GM19397 (cell line): Measurements from ENCODE around the gene HIRA.
A peak's percentile ranks its signal among the peaks of the same experiment; 100 is the strongest.
"Not testable (repeated sequence)": the region's sequence is repeated elsewhere in the genome, so short reads cannot be mapped to it uniquely, and the experiment has no call there.

Source experiments
- ATAC-seq: cut with Tn5 transposase; IDR thresholded peaks from one replicate; pipeline ENCODE4 v1.9.1; 2021; ENCODE audit warnings: mild to moderate bottlenecking, moderate library complexity; ENCODE audit not compliant: unreplicated experiment

The HIRA gene

DNA sequence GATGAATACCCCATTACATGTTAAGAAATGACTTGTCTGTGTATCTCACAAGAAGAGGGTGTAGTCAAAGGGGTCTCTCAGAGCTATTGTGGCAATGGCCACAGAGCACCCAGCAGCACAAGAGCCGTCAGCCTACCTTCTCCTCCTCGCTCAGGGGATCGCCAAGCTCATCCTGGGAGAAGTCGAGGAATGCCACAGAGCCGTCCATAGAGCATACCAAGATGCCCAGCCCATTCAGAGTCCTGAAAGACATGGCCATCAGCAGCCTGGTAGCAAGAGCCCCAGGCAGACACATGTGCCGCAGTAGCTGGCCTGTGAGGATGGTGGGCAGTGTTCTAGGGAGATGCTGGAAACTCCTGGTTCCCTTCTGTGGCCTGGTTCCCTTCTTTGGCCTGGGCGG is 44.0 kb downstream of the HIRA start:
- ATAC-seq: no peak

DNA sequence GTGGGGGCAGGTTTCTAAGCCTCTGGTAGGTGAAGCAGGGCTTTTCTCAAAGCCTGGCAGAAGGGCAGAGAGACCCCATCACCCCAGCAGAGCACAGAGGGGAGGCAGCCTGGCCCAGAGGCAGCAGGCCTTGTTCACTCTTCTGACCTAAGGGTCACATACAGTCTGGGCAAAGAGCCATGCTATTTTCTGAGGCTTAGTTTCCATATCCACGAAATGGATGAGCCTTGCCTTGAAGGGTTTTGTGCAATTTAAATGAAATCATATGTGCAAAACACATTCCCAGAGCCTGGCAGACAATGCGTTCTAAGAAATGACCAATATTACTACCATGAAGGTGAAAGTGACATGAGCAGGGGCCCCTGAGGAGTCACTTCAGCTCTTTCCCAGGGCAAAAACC is 44.5 kb downstream of the HIRA start:
- no peak for ATAC-seq

DNA sequence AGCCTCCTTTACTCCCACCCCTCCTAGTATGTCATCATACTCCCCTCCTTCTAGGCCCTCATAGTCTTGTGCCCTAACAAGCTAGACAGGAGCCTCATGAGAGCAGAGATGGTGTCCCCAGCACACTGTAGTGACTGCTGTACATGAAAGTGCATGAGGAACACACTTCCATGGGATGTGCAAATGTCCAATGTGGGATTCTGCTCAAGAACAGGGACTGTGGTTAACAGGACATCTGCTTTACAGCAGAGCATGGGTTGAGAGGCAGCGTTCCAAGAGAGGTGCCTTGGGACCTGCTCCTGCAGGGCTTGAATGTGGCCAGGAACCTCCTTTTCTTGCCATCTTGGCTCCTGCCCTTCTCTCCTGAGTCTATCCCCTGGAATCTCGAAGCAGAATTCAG is 45.3 kb downstream of the HIRA start:
- ATAC-seq: no peak

DNA sequence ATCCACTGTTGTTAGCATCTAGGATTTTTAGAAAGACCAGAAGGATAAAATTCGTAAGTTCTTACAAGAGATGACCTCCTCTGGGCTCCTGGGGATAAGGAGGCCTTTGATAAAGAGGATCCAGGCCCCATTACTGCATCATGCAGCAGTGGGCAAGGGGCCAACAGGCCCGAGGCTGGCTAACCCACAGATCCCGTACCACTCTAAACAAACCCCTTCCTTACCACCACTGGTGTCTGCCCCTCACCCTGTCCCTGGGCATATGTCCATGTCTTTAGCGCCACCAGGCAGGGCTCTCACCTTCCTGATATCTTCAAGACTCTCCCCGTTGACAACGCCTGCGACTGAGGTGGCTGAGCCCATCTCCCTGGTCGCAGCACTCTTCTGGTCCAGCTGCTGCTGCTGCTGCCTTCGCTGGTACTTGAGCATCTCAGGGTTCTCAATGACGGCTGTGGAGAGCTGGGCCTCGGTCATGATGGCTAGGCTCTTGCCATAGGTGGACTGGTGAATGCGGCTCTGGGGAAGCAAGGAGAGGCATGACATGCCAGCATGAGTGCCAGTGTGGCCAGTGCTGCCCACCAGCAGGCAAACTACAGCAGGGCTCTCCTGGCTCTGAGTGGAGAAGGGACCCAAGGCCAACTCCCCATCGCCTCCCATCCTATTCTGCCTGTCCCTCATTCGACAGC is 46.2 kb downstream of the HIRA start:
- no peak for ATAC-seq

DNA sequence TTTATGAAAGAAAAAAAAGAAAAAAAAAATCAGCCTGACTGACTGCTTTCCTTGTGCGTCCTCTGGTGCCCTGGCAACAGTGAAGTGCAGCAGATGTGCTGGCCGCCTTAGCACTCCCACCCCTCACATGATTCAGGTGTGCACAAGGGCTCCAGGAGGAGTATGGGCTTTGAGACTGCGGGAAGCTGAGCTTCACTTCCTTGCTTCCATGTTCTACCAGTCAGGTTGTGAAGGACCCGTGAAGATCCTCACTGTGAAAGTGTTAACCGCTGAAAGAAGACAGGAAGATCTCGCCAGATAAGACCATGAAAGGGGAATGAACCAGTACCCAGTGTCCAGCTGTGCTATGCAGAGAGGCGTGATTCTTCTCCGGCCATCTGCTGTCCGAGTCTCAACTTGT is 48.2 kb downstream of the HIRA start:
- ATAC-seq: no peak

DNA sequence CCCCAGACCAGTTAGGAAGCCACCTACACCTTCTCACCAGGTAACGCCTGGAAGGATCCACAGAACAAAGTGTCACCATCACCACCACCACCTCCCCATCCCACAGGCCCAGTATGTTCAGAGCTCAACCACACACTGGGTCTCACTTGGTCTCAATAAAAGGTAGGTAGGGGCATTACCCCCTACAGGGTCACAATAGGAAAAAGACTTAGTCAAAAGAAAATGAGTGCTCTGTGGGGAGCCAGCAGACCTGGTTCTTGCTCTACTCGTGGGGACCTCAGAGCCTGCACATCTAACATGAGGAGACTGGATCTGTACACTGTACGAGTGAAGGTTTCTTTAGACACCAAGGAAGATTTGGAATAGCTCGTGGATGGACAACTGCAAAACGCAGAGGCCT is 49.3 kb downstream of the HIRA start:
- no peak for ATAC-seq

DNA sequence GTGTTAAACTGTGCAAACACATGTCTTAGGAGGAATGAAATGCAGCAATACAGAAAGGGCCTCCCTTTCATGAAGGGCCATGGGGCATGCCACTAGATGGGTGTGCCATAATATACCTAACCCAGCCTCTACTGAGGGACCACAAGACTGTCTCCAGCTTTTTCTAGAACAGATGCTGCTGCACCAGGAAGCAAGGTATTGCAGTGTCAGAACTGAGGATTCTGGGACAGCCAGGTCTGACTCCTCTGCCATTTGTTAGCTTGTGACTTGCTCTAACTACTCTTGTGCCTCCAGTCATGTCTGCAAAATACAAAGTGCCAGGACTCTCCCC is 53.2 kb downstream of the HIRA start:
- ATAC-seq: no peak

DNA sequence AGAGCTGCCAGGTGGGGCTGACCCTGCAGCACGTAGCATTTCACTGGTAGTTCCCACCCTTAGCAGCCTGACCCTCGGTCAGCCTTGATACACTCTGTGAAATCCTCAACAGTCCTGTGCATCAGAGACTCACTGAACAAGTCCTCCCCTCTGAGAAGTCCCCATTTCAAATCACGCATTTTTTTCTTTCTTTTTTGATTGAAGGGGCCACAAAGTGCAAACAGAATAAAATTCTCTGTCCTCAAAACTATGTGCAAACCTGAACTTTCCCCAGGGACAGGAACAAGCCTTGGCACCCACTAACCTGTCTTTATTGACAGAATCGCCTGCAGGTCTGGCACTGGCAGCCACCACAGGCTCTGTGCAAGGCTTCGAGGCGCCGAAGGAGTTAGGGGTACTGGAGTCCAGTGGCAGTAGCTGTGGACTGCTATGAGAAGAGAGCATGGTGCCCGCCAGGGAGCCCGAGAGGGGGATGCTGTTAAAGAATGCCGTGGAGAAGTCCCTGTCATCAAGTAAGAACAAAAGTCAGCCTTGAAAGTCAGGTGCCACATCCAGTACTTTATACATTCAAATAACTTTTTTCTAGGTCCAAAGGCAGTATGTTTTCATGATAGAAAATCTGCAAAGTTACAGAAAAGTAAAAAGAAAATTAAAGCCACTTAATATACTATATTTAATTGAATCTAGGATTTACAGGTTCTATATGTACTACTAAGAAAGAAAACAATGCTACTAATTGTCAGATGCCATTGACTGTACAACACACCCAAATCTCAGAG is 53.8 kb downstream of the HIRA start:
- ATAC-seq: no peak

DNA sequence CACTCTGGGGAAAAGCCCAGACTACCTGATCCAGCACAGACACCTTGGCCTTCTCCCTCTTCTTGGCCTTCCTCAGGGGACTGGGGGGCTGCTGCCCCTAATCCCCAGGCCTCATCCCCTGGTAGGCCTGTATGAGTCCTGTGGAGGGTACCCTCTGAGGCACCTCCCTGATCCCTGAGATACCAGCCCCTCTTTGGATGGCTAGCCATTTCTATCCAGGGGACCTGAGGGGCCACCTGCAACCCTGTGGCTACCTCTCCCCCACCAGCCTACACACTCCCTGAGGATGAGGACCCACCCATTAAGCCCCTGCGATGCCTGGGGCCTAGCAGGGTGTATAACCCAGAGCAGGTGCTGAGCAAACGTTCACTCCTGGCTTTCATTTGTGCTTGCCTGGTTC is 54.6 kb downstream of the HIRA start:
- ATAC-seq: no peak

DNA sequence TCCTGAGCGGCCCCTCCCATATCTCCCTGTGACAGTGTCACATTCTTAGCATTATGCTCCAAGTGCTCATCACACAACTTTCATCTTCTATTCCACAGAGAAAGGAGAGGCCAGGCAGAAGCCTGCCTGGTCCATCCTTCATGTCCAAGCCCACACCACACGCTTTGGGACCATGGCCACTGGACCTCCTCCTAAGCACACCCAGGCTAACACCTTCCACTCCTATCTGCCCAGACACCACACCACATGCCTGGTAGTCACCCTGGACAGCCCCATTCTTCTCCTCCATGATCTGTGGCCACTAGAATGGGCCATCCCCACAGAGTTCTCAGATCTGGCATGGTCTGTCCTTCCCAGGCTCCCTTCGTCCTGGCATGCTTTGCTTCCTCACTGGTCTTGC is 55.3 kb downstream of the HIRA start:
- ATAC-seq: no peak

DNA sequence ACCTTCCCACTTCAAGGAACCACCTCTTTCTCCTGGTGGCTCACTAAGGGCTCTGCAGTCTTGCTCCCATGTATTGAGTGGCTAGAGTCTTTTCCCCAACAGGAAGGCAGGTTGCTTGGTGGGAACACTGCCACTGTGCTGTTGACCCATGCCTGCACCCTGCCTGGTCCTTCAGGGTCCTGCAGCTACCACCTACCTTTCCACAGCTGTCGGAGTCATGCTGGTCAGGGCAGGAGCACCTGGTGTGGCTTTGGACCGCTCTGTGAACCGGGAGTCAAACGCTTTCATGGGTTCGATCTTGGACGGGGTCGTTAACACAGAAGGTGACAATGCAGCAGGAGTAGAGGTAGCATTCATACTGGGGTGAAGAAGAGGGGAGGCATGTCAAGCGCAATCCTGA is 56.1 kb downstream of the HIRA start:
- no peak for ATAC-seq

DNA sequence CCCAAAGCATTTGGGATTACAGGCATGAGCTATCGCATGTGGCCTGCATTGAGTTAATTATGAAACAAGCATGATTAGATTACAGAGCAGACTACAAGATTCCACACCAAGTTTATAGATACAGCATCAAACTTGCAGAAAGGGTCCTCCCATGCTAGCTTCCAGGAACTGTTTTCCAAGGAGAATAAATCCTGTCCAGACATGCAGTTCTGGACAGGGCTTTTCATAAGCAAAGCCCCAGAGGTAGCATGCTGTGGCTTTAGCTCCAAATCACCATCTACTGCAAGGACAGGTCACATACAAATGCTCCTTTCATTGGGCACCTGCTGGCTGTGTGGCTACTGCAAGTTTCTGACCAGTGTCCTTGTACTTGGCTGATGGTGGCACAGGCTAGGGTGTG is 57.1 kb downstream of the HIRA start:
- no peak for ATAC-seq

DNA sequence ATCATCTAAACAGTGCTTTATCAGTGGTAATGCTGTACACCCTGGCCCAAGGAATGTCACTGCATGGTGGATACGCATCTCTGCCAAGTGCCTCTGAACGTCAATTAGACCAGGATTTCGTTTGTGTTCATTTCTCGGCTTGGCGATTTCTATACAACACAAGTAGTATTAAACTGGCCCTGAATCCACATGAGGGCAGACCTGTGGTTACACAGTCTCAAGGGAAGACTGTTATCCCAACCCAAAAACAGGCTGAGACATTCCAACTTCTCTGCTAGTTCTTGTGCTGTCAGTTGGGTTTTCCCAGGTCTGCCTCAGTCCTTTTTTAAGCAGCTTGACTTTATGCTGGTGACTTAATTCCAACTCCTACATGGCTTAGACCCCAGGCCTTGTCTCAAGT is 58.1 kb downstream of the HIRA start:
- no peak for ATAC-seq

DNA sequence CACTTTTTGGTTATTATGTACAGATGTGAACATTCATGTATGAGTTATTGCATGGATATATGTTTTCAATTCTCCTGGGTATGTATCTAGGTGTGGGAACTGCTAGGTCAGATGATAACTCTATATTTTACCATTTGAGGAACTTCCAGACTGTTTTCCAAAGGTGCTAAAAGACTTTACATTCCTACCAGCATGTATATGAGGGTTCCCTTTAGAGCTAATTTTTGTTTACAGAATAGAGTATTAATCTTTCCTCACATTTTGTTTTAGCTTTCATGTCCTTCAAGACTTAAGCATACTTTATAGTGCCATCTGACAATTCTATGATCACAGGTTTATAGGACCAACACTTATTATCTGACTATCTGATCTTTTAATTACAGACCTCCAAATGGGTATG is 59.6 kb downstream of the HIRA start:
- no peak for ATAC-seq

DNA sequence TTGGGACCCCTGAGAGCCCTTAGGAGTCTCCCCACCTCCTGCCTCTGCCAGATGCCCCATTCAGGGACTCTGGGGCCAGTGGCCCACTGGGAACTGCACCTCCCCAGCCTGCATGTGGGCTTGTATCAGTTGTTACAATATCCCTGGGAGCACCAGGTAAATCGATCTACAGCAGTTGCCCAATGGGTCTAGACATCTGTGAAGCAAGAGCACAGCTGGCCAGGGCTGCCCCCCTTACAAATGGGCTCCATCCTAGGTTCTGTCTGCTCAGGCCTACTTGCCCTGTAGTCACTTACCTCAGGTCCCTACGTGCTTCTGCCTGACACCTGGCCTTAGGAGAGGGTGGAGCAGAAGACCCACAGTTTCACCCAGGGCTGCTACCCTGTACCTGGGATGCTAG is 62.7 kb downstream of the HIRA start:
- no peak for ATAC-seq

DNA sequence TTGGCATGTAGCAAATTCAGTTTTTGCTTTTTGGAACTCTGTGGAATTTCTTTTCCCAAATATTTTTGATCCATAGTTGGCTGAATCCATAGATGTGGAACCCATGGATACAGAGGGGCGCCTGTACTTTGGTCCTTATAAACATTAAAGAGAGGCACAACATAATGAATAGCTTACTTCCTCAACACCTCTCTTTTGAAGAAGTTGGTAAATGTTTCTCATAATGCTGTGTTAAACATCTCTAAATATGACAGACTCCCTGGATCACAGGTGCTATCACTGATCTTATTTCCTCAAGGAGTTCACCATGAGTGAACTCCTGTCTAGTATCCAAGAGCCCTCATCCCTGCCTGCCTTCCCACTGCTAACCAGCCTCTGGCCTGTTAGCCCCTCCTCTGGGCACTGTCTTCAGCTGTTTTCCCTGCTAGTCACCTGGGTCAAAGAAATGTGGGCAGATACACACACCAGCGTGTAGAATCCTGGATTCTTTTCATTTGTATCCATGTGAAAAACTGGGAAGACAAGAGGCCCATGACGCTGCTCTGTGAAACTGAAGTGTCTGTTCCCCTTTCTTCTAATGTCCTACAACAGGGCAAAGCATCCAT is 63.7 kb downstream of the HIRA start:
- ATAC-seq: no peak

DNA sequence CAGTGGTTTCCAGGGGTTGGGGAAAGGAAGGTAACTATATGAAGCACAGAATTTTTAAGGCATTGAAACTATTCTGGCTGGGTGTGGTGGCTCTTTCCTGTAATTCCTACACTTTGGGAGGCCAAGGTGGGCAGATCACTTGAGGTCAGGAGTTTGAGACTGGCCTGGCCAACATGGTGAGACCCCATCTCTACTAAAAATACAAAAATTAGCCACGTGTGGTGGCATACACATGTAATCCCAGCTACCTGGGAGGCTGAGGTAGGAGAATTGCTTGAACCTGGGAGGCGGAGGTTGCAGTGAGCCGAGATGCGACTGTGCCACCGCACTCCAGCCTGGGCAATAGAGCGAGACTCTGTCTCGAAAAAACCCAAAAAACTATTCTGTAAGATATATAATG is 68.0 kb downstream of the HIRA start:
- not testable (repeated sequence) for ATAC-seq

DNA sequence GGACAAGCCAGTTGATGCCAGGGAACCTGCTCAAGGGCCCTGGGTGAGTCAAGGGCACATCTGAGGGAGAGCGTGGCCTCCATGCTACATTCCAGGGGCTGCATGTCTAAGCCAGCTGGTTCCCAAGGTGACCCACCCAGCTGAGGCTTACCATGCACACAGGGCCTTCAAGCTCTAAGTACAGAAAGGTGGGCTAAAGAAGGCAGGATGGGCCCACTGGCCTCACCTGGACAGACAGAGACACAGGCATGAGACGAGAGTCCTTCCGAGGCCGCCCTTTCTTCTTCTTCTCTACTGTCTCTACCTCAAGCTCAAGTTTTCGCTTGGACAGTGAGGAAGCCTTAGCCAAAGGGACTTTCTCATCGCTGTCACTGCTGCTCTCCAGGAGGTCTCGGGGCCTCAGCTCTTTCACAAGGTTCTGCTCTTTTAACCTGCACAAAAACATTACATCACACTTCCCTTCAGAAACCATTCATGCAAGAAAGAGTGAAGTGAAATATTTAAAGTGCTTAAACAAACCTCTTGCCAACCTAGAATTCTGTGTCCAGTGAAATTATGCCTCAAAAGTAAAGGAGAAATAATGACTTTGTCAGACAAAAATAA is 69.9 kb downstream of the HIRA start:
- peak; percentile 68 for ATAC-seq

DNA sequence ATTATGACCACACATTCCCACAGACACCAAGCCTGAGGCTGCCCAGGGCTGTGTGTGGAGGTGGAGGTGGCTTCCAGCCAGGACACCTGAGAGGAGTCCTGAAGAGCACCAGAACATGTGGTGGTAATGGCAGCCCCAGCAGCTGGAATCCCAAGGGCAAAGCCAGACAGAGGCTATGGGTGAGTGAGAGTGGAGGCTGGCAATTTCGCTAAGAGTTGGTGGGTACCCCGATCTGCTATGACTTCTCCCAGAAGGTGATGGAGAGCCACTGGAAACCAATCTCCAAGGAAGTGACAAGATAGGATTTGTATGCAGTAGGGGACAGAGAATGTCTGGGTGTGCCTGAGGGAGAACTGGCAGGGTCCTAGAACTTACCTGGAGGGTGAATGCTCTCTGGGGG is 70.7 kb downstream of the HIRA start:
- no peak for ATAC-seq

DNA sequence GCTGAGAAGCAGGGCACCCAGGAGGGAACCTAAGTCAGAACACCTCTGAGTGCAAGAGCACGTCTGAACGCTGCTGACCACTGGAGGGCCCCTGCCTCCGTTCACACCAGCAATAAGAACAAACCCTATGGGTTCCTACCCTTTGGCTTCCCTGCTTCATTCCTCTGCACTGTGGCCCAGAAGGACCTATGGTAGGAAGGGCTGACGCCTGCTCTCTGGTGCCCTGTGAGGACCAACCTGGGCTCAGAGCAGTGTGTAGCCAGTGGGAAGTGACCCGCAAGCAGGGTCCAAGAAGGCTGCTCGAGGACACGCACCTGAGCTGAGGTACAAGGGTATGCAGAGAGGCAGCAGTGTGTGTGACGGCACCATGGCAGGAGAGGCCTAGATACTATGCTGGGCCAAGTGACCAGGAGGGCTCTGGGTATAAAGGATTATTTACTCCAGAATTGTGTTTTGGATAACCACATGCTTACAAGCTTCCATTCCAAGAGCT is 71.2 kb downstream of the HIRA start:
- no peak for ATAC-seq

DNA sequence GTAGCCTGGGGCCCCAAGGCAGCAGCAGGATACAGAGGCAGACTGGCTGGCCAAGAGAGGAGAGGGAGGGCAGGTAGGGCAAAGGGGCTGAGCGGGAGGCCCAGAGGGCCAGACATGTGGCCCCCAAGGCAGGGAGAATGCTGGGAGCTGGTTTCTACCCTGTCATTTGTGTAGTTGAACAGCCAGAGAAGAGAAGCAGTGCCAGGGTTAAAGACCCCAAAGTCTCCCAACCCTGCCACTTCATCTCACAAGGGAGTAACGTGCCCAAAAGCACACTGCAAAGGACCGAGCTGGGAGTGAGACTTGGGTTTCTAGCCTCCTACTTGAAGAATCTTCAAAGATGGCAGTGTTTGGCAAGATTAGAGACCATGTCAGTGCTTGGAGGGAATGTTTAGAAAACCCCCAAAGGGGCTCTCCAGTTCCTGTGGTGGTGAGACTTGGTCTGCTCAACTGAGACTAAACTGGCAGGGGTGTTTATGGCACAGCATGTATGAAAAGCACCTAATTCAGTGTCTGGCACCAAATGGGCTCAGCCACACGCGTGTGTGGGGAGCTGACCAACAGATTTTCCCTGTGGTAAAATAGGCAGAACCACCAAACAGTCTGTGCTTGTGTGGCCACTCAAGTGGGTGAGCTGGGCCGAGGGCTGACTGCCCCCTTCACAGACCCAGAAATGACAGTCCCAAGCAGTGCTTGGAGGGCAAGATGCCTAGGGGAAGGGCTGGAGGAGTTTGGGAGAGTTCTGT is 71.8 kb downstream of the HIRA start:
- ATAC-seq: no peak
